CD4-positive, alpha-beta T cell treated with Interleukin-1 beta for 1 hour (primary cell): Measurements from ENCODE around the gene ECE1.
A peak's percentile ranks its signal among the peaks of the same experiment; 100 is the strongest.
"Not testable (repeated sequence)": the region's sequence is repeated elsewhere in the genome, so short reads cannot be mapped to it uniquely, and the experiment has no call there.

Experiments used
- DNase-seq, 2 donors: peaks; one replicate each; pipeline ENCODE4 v3.0.0-alpha.2; 2020 to 2022

The ECE1 gene

DNA sequence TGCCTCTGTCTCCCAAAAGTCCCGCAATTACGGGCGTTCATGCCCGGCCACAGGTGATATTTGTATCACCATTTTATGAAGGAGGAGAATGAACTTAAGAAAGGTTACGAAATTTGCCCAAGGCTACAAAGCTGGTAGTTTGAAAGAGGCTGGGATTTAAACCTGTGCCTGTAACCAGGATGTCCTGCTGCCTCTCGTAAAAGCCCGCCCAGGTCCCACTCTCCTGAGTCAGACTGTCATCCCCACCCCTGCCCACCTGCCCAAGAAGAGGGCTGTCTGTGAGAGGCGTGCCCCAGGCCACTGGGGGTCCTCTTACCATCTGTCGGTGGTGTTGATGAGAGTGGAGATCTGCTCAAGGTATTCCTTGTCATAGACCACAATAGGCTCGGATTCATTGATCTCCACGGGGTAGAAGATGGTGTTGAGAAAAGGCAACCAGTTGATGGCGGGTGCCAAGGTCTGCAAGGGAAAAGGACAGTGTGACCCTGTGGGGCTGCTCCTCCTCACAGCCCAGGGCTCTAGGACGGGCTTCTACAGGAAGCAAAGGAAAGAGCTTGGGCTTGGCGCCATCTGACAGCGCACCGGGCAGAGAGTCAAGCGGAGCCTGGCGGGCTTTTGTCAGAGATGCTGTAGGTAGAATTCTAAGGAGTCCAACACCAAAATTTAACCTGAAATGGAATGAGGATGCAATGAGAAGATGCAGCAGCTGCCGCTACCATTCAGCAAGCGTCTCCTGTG, 43.2 kb downstream of the ECE1 start:
- no peak for DNase-seq

DNA sequence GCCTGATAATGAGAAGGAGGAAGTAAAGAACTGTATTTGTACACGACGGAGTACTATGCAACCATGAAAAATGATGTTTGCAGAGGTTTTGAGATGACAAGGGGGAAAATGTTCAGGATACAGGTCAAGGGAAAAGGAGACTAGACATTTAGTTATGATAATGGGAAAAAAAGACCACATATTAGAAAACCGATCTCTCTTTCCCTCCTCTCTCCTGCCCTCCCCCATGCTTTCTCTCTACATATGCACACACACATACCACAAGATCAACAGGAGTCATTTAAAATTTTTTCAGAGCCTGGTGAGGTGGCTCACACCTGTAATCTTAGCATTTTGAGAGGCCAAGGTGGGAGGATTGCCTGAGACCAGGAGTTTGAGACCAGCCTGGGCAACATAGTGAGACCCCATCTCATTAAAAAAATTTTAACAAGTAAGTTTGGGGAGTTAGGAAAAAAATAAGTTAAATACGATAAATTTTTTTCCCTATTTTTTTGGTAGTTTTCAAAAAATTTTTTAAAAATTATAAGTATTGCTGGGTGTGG, 44.5 kb downstream of the ECE1 start:
- DNase-seq = no peak

DNA sequence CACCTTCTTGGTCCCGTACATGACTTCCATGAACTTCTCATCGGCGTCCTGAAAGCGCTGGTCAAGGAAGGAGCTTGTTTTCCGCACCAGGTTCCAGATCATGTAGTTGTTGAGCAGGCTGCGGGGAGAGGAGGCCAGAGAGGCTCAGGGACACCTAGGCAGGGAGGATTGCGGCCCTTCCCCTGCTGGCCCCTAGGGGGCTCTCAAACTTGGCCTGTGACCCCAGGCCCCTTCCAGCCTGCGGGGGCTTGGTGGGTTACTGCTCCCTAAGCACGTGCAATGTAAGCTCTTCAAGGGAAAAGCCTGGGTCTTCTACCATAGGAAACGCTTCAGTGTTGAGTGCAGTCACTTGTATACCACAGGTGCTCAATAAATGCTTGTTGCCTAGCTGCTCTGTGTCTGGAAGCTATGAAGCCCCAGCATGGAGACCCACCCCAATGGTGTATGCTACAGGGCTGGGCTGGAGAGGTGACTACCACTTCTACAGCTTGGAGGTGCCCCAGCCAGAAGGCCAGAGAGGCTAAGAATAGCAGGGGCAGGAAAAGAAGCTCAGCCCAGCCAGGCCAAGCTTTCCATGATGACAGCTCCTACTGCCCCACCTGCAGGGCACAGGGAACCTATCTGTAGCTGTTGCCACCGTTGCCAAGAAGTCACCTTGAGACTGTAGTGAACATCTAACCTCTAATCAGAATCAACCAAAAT, 45.1 kb downstream of the ECE1 start:
- no peak for DNase-seq

GRCh38 chr1:21244154-21244553, 46.1 kb downstream of the ECE1 start:
- no peak for DNase-seq

GRCh38 chr1:21242846-21243245, 47.4 kb downstream of the ECE1 start:
- no peak for DNase-seq

GRCh38 chr1:21241771-21242581, 48.3 kb downstream of the ECE1 start:
- DNase-seq = no peak

DNA sequence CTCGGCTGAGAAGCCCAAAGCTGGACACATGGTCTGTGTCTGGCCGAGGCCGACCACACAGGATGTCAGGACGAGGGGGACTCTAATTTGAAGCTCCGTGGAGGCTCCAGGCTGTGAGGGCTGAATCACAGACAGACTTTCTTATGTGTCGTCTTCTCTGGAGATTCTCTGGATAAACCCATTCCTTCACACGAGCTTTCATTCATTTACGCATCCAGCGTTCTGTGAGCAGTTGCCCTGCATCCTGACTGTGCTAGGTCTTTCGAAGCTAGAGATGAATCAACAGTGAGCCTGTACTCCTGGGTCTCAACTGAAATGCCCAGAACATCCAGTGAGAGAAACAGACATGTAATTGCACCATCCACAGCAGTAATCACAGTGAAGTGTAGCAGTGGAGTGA, 49.6 kb downstream of the ECE1 start:
- DNase-seq = no peak

- no peak for DNase-seq
Measured at GRCh38 chr1:21239221-21239620, 51.0 kb downstream of the ECE1 start.

DNA sequence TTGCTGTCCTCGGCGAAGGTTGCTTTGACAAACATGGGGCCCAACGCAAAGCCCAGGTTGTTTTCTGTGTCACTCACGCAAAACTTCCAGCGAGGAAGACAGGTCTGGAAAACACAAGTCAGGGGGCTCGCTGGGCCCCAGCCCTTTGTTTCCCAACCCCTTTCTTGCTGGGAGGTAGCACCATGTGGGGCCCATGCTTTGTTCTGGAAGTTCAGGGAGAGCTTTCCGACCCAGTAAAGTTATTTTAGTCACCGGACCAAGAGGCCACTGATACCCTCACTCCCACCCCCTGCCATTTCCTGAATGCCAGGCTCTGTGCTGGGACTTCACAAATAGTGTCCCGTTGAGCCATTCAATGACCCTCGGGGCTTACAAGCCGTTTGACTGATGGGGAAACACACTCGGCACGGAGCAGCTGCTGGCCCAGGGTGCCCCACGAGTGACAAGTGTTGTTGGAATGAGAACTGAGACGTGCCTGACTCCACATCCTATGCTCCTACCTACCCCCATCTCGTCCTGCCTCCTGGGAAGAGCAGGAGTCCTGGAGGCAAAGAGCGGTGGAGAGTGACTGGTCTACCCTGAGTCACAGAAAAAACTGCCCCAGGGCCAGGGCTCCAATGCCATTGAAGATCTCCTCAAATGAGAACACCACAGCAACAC, 52.0 kb downstream of the ECE1 start:
- DNase-seq = no peak

DNA sequence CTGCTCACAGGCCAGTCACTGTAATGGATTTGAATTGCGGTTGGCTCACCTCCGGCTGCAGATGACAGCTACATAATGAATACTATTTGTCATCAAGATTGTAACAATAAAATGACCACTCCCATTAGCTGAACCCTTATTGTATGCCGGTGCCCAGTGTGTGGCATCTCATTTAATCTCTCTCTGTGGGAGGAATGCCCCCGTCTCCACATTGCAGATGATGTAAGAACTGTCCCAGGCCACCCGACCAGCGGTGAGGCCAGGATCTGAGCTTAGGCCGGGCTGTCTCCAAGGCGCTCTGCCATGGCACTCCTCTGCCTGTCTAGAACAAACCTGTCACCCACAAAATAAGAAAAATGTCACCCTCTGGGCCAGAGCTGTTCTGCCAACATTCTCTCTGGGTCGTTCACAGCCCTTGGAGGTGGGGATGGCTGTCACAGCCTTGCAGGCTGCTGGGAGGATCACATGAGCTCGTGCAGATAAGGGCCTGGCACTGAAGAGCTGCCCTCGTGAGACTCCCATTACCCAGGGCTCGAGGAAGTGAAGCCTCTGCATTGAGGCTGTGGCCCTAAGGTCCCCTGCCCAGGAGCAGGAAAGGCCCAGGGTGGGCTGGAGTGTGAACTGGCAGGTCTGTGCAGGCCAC, 52.7 kb downstream of the ECE1 start:
- DNase-seq = no peak

DNA sequence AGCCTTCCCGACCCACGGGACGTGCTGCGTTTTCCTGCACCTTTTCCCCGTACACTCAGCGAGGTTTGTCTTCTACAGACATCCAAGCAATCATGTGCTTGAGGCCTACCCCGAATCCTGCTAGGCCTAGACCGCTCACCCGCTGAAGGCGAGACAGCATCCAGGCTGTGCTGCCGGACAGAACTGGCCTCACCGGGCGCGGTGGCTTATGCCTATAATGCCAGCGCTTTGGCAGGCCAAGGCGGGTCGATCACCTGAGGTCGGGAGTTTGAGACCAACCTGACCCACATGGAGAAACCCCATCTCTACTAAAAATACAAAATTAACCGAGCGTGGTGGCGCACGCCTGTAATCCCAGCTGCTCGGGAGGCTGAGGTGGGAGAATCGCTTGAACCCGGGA, 54.1 kb downstream of the ECE1 start:
- DNase-seq = no peak

- no peak for DNase-seq
Measured at GRCh38 chr1:21234779-21235178, 55.5 kb downstream of the ECE1 start.

- DNase-seq = no peak
Measured at GRCh38 chr1:21233490-21233889, 56.8 kb downstream of the ECE1 start.

GRCh38 chr1:21232044-21232443, 58.2 kb downstream of the ECE1 start:
- DNase-seq = peak; percentile 13 to 38

- DNase-seq = no peak
Measured at GRCh38 chr1:21229246-21230000, 60.8 kb downstream of the ECE1 start.

DNA sequence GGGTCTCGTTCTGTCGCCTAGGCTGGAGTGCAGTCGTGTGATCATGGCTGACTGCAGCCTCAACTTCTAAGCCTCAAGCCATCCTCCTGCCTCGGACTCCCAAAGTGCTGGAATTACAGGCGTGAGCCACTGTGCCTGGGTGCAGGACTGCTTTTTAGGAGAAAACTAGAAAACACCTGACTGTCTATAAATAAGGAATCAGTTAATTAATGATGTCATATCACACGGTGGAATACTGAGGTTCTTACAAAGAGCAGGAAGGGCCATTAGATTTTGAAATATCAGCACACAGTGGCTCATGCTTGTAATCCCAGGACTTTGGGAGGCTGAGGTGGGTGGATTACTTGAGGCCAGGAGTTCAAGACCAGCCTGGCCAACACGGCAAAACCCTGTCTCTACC, 62.0 kb downstream of the ECE1 start:
- DNase-seq = not testable (repeated sequence)

GRCh38 chr1:21225065-21225464, 65.2 kb downstream of the ECE1 start:
- no peak for DNase-seq

GRCh38 chr1:21220815-21221214, 69.4 kb downstream of the ECE1 start:
- no peak for DNase-seq

GRCh38 chr1:21219674-21220073, 70.6 kb downstream of the ECE1 start:
- DNase-seq = no peak

GRCh38 chr1:21217812-21218596, 72.3 kb downstream of the ECE1 start:
- DNase-seq = peak in 1 of 2 donors; percentile 27
